GM12891 (cell line): ENCODE measurements around the gene CYP2W1.

Experiments used
- PAX5 ChIP-seq: IDR thresholded peaks from 2 replicates; pipeline ENCODE4 v1.6.1; 2011; ENCODE audit warnings: low read length, moderate library complexity, mild to moderate bottlenecking; ENCODE audit not compliant: insufficient read depth, severe bottlenecking
- POLR2A ChIP-seq: IDR thresholded peaks from 2 replicates; pipeline ENCODE4 v1.6.1; 2011; ENCODE audit warnings: low read depth, low read length, control low read depth
- POLR2AphosphoS5 ChIP-seq: IDR thresholded peaks from 2 replicates; pipeline ENCODE4 v1.6.1; 2011; ENCODE audit warnings: low read depth, low read length, control low read depth
- SPI1 ChIP-seq: IDR thresholded peaks from 2 replicates; pipeline ENCODE4 v1.6.1; 2011; ENCODE audit warnings: low read depth, low read length, control low read depth
- TAF1 ChIP-seq: IDR thresholded peaks from 2 replicates; pipeline ENCODE4 v1.6.1; 2011; ENCODE audit warnings: low read depth, low read length, control low read depth

DNA sequence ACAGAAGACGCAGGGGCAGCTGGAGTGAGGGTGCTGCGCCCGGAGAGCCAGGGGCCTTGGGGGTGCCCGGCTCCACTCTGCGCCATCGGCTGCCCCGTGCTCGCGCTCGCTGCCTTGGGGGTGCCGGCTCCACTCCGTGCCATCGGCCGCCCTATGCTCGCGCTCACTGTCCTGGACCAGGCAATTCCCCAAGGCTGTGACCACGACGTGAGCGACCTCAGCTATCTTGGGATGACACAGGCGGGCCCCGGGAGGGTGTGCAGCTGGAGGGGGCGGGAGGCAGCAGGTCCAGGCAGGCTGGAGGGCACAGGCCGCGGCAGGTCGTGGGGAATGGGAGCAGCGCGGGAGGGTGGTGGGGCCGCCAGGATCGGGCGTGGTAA lies 29.7 kb downstream of the CYP2W1 start:
- no peak for TF ChIP-seq POLR2AphosphoS5
- TF ChIP-seq POLR2A, result no peak
- no peak for TF ChIP-seq TAF1
- TF ChIP-seq PAX5, result no peak
- no peak for TF ChIP-seq SPI1
